DOHH2 (cell line): ENCODE results near the gene ZRANB1.

Experiments used
- EZH2phosphoT487 ChIP-seq: fragments of 200-600 bp; sonication (generic); IDR thresholded peaks from 2 replicates; pipeline ENCODE4 v1.6.1; 2017; ENCODE audit warnings: borderline replicate concordance, mild to moderate bottlenecking, antibody characterized with exemption, low read length, moderate library complexity, mixed read lengths
- TF ChIP-seq, protein P1 (sequence below): fragments of 200-600 bp; sonication (generic); IDR thresholded peaks from one replicate; pipeline ENCODE4 v1.5.1; 2014; ENCODE audit warnings: antibody characterized with exemption, mild to moderate bottlenecking, low read depth, low read length; ENCODE audit not compliant: poor library complexity, severe bottlenecking

DNA sequence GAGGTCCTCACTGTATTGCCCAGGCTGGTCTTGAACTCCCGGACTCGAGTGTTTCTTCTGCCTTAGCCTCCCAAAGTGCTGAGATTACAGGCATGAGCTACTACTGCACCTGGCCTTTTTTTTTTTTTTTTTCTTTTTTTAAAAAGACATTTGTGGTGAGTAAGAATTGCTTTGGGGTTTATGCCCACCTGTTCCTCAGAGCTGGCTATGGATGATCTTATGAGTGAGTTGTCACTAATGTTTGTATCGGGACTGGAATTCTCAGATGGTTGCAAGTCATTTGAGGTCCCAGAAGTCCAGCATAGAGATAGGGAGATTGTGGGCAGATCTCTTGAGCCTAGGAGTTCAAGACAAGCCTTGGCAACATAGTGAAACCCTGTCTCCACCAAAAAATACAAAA lies 35.2 kb downstream of the ZRANB1 start:
- TF ChIP-seq, protein P1, sequence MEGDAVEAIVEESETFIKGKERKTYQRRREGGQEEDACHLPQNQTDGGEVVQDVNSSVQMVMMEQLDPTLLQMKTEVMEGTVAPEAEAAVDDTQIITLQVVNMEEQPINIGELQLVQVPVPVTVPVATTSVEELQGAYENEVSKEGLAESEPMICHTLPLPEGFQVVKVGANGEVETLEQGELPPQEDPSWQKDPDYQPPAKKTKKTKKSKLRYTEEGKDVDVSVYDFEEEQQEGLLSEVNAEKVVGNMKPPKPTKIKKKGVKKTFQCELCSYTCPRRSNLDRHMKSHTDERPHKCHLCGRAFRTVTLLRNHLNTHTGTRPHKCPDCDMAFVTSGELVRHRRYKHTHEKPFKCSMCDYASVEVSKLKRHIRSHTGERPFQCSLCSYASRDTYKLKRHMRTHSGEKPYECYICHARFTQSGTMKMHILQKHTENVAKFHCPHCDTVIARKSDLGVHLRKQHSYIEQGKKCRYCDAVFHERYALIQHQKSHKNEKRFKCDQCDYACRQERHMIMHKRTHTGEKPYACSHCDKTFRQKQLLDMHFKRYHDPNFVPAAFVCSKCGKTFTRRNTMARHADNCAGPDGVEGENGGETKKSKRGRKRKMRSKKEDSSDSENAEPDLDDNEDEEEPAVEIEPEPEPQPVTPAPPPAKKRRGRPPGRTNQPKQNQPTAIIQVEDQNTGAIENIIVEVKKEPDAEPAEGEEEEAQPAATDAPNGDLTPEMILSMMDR: no peak
- TF ChIP-seq EZH2phosphoT487: no peak
